Endothelial cell of umbilical vein (primary cell): ENCODE results near the gene MSANTD3. TPM values are rescaled to one million over a fixed set of nuclear protein-coding genes. Genes with fewer than 3 reads are reported as not detected.

ENCODE experiments used
- BruUV-seq: library from RNA; stranded (reverse); fragments of 400-500 nt; replicated peaks from 2 replicates; lab custom pipeline; 2021; lab: Mats Ljungman, UMichigan
- CTCF ChIA-PET: fragments of 300-600, 350-600 bp; sonication (Branson Sonifier 250); formaldehyde crosslinking; loops from one replicate; lab custom pipeline; 2021; ENCODE audit warnings: antibody characterized with exemption, inconsistent platforms; lab: Charles Lee
- POLR2A ChIA-PET: fragments of 300-600, 350-600 bp; sonication (Branson Sonifier 250); formaldehyde crosslinking; loops from one replicate; lab custom pipeline; 2021; ENCODE audit warnings: antibody characterized with exemption, inconsistent platforms; lab: Charles Lee
- DNase-seq: peaks from one replicate; pipeline ENCODE4 v3.0.0-alpha.2; 2011; ENCODE audit warnings: low read depth, low spot score
- FAIRE-seq: peaks from 2 replicates; lab custom pipeline; 2011; peaks lifted over from hg19 to GRCh38; lab: Jason Lieb, UNC
- H2AFZ ChIP-seq: 2 replicates; pipeline ENCODE4 v1.6.0; 2012; ENCODE audit warnings: low read depth, low read length, control low read depth, inconsistent platforms
- H3K27ac ChIP-seq: 2 replicates; pipeline ENCODE4 v1.5.1; 2011; ENCODE audit warnings: low read depth, mild to moderate bottlenecking, control low read depth, low read length, moderate library complexity; ENCODE audit not compliant: insufficient read depth
- H3K27me3 ChIP-seq, 2 experiments: 2 replicates each; pipeline versions ENCODE4 v1.6.0 to v1.6.1; 2011; ENCODE audit warnings: low read length in 2 of 2, mixed read lengths in 1 of 2; ENCODE audit not compliant: control insufficient read depth in 2 of 2, insufficient read depth in 2 of 2
- H3K36me3 ChIP-seq, 2 experiments: 2 replicates in 1 of 2; 3 replicates in 1 of 2; pipeline ENCODE4 v1.5.1; 2011; ENCODE audit warnings: low read length in 2 of 2, mild to moderate bottlenecking in 1 of 2, moderate library complexity in 1 of 2; ENCODE audit not compliant: control insufficient read depth in 2 of 2, insufficient read depth in 2 of 2; ENCODE audit errors: extremely low read depth in 1 of 2
- H3K4me1 ChIP-seq: 3 replicates; pipeline ENCODE4 v1.5.1; 2011; ENCODE audit warnings: mild to moderate bottlenecking, low read length; ENCODE audit not compliant: control insufficient read depth, insufficient read depth; ENCODE audit errors: extremely low read depth
- H3K4me2 ChIP-seq: 2 replicates; pipeline ENCODE4 v1.6.1; 2011; ENCODE audit warnings: low read length, control low read depth, mixed read lengths; ENCODE audit not compliant: insufficient read depth
- H3K4me3 ChIP-seq, 3 experiments: fragments of 200-600 bp in 1 of 3; sonication (generic), shearing (Covaris generic) in 1 of 3; replicated peaks in 1 of 3; 2 replicates each; pipeline ENCODE4 v1.5.1; 2011 to 2016; ENCODE audit warnings: control low read depth in 3 of 3, low read length in 3 of 3, mild to moderate bottlenecking in 2 of 3, inconsistent platforms in 1 of 3, low read depth in 1 of 3, moderate library complexity in 1 of 3; ENCODE audit not compliant: insufficient read depth in 1 of 3
- H3K79me2 ChIP-seq: 2 replicates; pipeline ENCODE4 v1.6.0; 2012; ENCODE audit warnings: low read length, inconsistent platforms; ENCODE audit not compliant: control insufficient read depth, insufficient read depth
- H3K9ac ChIP-seq: replicated peaks from 2 replicates; pipeline ENCODE3; 2011; ENCODE audit warnings: low read length, control low read depth; ENCODE audit not compliant: insufficient read depth; ENCODE audit errors: extremely low read depth
- H3K9me1 ChIP-seq: replicated peaks from 3 replicates; pipeline ENCODE4 v1.6.0; 2011; ENCODE audit warnings: mild to moderate bottlenecking, low read length; ENCODE audit not compliant: control insufficient read depth, insufficient read depth; ENCODE audit errors: extremely low read depth
- H3K9me3 ChIP-seq: replicated peaks from 2 replicates; pipeline ENCODE4 v1.5.1; 2012; ENCODE audit warnings: low read length, inconsistent platforms; ENCODE audit not compliant: control insufficient read depth, insufficient read depth
- H4K20me1 ChIP-seq: replicated peaks from 2 replicates; pipeline ENCODE3; 2011; ENCODE audit warnings: mild to moderate bottlenecking, low read length; ENCODE audit not compliant: control insufficient read depth, insufficient read depth; ENCODE audit errors: extremely low read depth
- MAX ChIP-seq: IDR thresholded peaks from 2 replicates; pipeline ENCODE4 v1.6.1; 2011; ENCODE audit not compliant: insufficient read depth, insufficient read length
- MYC ChIP-seq: IDR thresholded peaks from one replicate; pipeline ENCODE4 v1.6.1; 2011; ENCODE audit warnings: mild to moderate bottlenecking, low read depth, low read length
- dilution Hi-C: fragments of 300-500 bp; cut with MboI; formaldehyde crosslinking; loops from one replicate; pipeline ENCODE4 v1.15.0; 2019; ENCODE audit warnings: low sequenced_read_pairs; ENCODE audit not compliant: extremely low pct_ligation_motif_present
- intact Hi-C: fragments of 100-400 bp; cut with micrococcal nuclease; formaldehyde crosslinking; loops from one replicate; pipeline ENCODE4 v1.10.0; 2022
- polyA plus RNA-seq, 4 experiments: library from polyadenylated mRNA; depleted of rRNA in 3 of 4; stranded (reverse) in 3 of 4; unstranded in 1 of 4; fragments of >200 nt; gene quantifications; 2 replicates each; pipeline versions ENCODE4 v1.2.1 to v1.2.3, GENCODE V29; 2011 to 2012; ENCODE audit warnings: missing spikeins in 1 of 4
- total RNA-seq: library from RNA; stranded (reverse); gene quantifications from 2 replicates; pipeline ENCODE4 v1.2.3, GENCODE V29; 2021

Gene MSANTD3
- total and polyA plus RNA-seq, 2 donors (not counting 3 experiments of a cell fraction or from before 2014, with no cell fraction given): 31.3 to 88.5 TPM

DNA sequence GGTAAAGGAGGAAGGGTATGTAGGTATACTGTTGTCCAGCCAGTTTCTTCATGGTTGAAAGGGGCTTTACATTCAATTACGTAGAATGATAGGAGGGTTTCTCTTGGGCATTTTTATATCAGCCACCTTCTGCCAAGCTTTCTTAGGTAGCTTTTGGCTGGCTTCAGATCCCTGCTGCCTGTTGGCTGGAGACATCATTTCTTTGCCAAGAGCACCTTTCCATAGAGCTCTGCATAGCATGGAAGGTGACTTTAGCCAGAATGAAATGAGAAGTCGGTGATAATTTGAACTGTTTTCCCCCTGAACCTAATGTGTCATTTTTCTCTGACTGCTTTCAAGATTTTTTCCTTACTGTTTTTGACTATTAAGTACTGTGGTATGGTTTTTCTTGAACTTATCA, 72.9 kb downstream of the MSANTD3 start:
- intact Hi-C loops (no loop called here), dilution Hi-C loops (no loop called here)
- Histone ChIP-seq H3K4me2 (no peak overlapping the region), H3K36me3 (no peaks in the 10 kb centered on the region), H3K4me3 (no peak overlapping the region), H3K9ac (no peak overlapping the region), H2AFZ (no peak overlapping the region), H3K4me1 (peaks cover 8% of the 10 kb centered on the region), H4K20me1 (no peaks in the 10 kb centered on the region), H3K79me2 (no peaks in the 10 kb centered on the region), H3K27ac (no peak overlapping the region), H3K9me1 (no peaks in the 10 kb centered on the region), H3K9me3 (no peaks in the 10 kb centered on the region), H3K27me3 (no peaks in the 10 kb centered on the region)
- TF ChIP-seq MAX: no peak
- TF ChIP-seq MYC: no peak
- BruUV-seq: no TSS peak
- DNase-seq: no peak
- no peak for FAIRE-seq
- ChIA-PET CTCF (no interaction called here), POLR2A (no interaction called here)

Other genes with a start within 250 kb of the MSANTD3 start
- 20.5 and 21.2 TPM in 2 replicates for gene TEX10, start 74.2 kb upstream of the MSANTD3 start, total RNA-seq
- 11.0 and 13.6 TPM in 2 replicates for gene TEX10, start 74.2 kb upstream of the MSANTD3 start, polyA plus RNA-seq
- gene TMEFF1, start 46.0 kb downstream of the MSANTD3 start, total RNA-seq: 9.8 and 14.6 TPM in 2 replicates
- gene TMEFF1, start 46.0 kb downstream of the MSANTD3 start, polyA plus RNA-seq: 3.0 and 3.2 TPM in 2 replicates
- 2.5 and 3.1 TPM in 2 replicates for gene CAVIN4, start 150.9 kb downstream of the MSANTD3 start, total RNA-seq
- 0.43 and 0.61 TPM in 2 replicates for gene CAVIN4, start 150.9 kb downstream of the MSANTD3 start, polyA plus RNA-seq